ENCODE measurements around the gene SEC14L5.

DNA sequence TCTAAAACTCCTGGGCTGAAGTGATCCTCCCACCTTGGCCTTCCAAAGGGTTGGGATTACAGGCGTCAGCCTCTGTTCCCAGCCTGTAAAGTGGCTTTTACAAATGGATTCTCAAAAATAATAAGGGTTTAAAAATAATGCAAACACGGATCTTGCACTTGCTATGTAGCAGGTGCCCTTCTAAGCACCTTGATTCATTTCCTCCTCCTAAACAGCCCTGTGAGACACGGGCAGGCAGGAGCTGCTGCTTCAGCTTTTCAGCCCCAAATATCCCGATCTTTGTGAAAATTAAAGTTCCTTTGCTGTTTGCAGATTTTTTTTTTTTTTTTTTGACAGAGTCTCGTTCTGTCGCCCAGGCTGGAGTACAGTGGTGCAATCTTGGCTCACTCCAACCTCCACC is 43.9 kb downstream of the SEC14L5 start:
- TF ChIP-seq, protein P1, sequence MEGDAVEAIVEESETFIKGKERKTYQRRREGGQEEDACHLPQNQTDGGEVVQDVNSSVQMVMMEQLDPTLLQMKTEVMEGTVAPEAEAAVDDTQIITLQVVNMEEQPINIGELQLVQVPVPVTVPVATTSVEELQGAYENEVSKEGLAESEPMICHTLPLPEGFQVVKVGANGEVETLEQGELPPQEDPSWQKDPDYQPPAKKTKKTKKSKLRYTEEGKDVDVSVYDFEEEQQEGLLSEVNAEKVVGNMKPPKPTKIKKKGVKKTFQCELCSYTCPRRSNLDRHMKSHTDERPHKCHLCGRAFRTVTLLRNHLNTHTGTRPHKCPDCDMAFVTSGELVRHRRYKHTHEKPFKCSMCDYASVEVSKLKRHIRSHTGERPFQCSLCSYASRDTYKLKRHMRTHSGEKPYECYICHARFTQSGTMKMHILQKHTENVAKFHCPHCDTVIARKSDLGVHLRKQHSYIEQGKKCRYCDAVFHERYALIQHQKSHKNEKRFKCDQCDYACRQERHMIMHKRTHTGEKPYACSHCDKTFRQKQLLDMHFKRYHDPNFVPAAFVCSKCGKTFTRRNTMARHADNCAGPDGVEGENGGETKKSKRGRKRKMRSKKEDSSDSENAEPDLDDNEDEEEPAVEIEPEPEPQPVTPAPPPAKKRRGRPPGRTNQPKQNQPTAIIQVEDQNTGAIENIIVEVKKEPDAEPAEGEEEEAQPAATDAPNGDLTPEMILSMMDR (conservative IDR thresholded peaks at IDR 0.05; ENCODE audit: low read depth in 2 of 2) = no peak
- TF ChIP-seq EZH2 (IDR thresholded peaks at IDR 0.05; ENCODE audit: low read depth, unreplicated experiment) (no peak), POLR2AphosphoS5 (IDR thresholded peaks at IDR 0.05; ENCODE audit: low read depth) (no peak), EZH2phosphoT487 (IDR thresholded peaks at IDR 0.05; ENCODE audit: unreplicated experiment) (no peak), ZNF331 (CRISPR knock-in tag; IDR thresholded peaks at IDR 0.05; ENCODE audit: low read depth) (no peak), CREB1 (CRISPR knock-in tag; IDR thresholded peaks at IDR 0.05; ENCODE audit: low read depth) (no peak)
- TF ChIP-seq, protein P2, sequence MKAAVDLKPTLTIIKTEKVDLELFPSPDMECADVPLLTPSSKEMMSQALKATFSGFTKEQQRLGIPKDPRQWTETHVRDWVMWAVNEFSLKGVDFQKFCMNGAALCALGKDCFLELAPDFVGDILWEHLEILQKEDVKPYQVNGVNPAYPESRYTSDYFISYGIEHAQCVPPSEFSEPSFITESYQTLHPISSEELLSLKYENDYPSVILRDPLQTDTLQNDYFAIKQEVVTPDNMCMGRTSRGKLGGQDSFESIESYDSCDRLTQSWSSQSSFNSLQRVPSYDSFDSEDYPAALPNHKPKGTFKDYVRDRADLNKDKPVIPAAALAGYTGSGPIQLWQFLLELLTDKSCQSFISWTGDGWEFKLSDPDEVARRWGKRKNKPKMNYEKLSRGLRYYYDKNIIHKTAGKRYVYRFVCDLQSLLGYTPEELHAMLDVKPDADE (IDR thresholded peaks at IDR 0.05) = no peak
- TF ChIP-seq, protein P3, sequence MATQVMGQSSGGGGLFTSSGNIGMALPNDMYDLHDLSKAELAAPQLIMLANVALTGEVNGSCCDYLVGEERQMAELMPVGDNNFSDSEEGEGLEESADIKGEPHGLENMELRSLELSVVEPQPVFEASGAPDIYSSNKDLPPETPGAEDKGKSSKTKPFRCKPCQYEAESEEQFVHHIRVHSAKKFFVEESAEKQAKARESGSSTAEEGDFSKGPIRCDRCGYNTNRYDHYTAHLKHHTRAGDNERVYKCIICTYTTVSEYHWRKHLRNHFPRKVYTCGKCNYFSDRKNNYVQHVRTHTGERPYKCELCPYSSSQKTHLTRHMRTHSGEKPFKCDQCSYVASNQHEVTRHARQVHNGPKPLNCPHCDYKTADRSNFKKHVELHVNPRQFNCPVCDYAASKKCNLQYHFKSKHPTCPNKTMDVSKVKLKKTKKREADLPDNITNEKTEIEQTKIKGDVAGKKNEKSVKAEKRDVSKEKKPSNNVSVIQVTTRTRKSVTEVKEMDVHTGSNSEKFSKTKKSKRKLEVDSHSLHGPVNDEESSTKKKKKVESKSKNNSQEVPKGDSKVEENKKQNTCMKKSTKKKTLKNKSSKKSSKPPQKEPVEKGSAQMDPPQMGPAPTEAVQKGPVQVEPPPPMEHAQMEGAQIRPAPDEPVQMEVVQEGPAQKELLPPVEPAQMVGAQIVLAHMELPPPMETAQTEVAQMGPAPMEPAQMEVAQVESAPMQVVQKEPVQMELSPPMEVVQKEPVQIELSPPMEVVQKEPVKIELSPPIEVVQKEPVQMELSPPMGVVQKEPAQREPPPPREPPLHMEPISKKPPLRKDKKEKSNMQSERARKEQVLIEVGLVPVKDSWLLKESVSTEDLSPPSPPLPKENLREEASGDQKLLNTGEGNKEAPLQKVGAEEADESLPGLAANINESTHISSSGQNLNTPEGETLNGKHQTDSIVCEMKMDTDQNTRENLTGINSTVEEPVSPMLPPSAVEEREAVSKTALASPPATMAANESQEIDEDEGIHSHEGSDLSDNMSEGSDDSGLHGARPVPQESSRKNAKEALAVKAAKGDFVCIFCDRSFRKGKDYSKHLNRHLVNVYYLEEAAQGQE (IDR thresholded peaks at IDR 0.05; ENCODE audit: unreplicated experiment) = no peak
